Karpas-422 (cell line): Measurements from ENCODE around the gene TXNL4A. TPM values are rescaled to one million over a fixed set of nuclear protein-coding genes. Genes with fewer than 3 reads are reported as not detected.
A peak's percentile ranks its signal among the peaks of the same experiment; 100 is the strongest.
"Not testable (repeated sequence)": the region's sequence is repeated elsewhere in the genome, so short reads cannot be mapped to it uniquely, and the experiment has no call there.

ENCODE experiments used
- DNase-seq: peaks from one replicate; pipeline ENCODE4 v3.0.0-alpha.2; 2015
- H2AFZ ChIP-seq: fragments of 200-600 bp; sonication (generic); 2 replicates; pipeline ENCODE4 v1.6.1; 2014; ENCODE audit warnings: antibody characterized with exemption, low read length, mixed read lengths
- H3K27ac ChIP-seq: fragments of 200-600 bp; sonication (generic); 2 replicates; pipeline ENCODE4 v1.5.1; 2014; ENCODE audit warnings: mild to moderate bottlenecking, low read length, moderate library complexity
- H3K27me3 ChIP-seq: fragments of 200-600 bp; sonication (generic); 2 replicates; pipeline ENCODE4 v1.6.1; 2014; ENCODE audit warnings: low read length, mixed read lengths
- H3K36me3 ChIP-seq: fragments of 200-600 bp; sonication (generic); 2 replicates; pipeline ENCODE4 v1.6.1; 2014; ENCODE audit warnings: low read length, mixed read lengths; ENCODE audit not compliant: insufficient read depth
- H3K4me1 ChIP-seq: fragments of 200-600 bp; sonication (generic); 2 replicates; pipeline ENCODE4 v1.6.1; 2014; ENCODE audit warnings: mild to moderate bottlenecking, low read length, mixed read lengths
- H3K4me2 ChIP-seq: fragments of 200-600 bp; sonication (generic); 2 replicates; pipeline ENCODE4 v1.6.1; 2014; ENCODE audit warnings: low read length, low read depth, mild to moderate bottlenecking; ENCODE audit not compliant: poor library complexity, severe bottlenecking
- H3K4me3 ChIP-seq: fragments of 200-600 bp; sonication (generic); 2 replicates; pipeline ENCODE4 v1.5.1; 2014; ENCODE audit warnings: mild to moderate bottlenecking, antibody characterized with exemption, low read length, mixed read lengths
- H3K79me2 ChIP-seq: fragments of 200-600 bp; sonication (generic); 2 replicates; pipeline ENCODE4 v1.6.1; 2014; ENCODE audit warnings: mild to moderate bottlenecking, low read length, mixed read lengths
- H3K9ac ChIP-seq: fragments of 200-600 bp; sonication (generic); 2 replicates; pipeline ENCODE4 v1.6.0; 2014; ENCODE audit warnings: low read length
- H3K9me2 ChIP-seq: fragments of 200-600 bp; sonication (generic), shearing (Covaris generic); replicated peaks from 2 replicates; pipeline ENCODE4 v1.6.0; 2014; ENCODE audit warnings: mild to moderate bottlenecking, low read length, moderate library complexity; ENCODE audit not compliant: insufficient read depth
- H3K9me3 ChIP-seq: fragments of 300-700, 200-600 bp; sonication (generic); 2 replicates; pipeline ENCODE4 v1.6.1; 2014; ENCODE audit warnings: low read length, mixed read lengths
- H4K20me1 ChIP-seq: fragments of 200-600 bp; sonication (generic); 2 replicates; pipeline ENCODE4 v1.6.1; 2014; ENCODE audit warnings: mild to moderate bottlenecking, antibody characterized with exemption, low read length, low read depth; ENCODE audit not compliant: insufficient read depth
- total RNA-seq: library from RNA; depleted of rRNA; stranded (reverse); fragments of >200 nt; shearing (Covaris generic); gene quantifications from 2 replicates; pipeline ENCODE4 v1.2.3, GENCODE V29; 2014; ENCODE audit warnings: low replicate concordance

TXNL4A gene
- total RNA-seq, 1 experiment from 2014 or later, result 186 TPM

- Histone ChIP-seq H3K4me1 (peaks cover 19% of the 10 kb centered on the region), H3K4me3 (no peak overlapping the region), H4K20me1 (no peaks in the 10 kb centered on the region), H3K27me3 (peaks cover 8% of the 10 kb centered on the region; the same call in 1 of the 2 replicates), H3K27ac (no peak overlapping the region), H3K36me3 (no peaks in the 10 kb centered on the region), H3K9me3 (no peaks in the 10 kb centered on the region), H3K9ac (no peak overlapping the region), H2AFZ (no peak overlapping the region), H3K4me2 (no peak overlapping the region), H3K79me2 (no peaks in the 10 kb centered on the region), H3K9me2 (no peaks in the 10 kb centered on the region)
- DNase-seq, result peak; percentile 63
These were observed 18.4 kb upstream of the TXNL4A start for GRCh38 chr18:80006724-80007123.

- peak overlapping the region; percentile 79 for H2AFZ ChIP-seq
- no peaks in the 10 kb centered on the region for H4K20me1 ChIP-seq
- H3K9me2 ChIP-seq, result no peaks in the 10 kb centered on the region
- H3K79me2 ChIP-seq, result no peaks in the 10 kb centered on the region
- H3K4me3 ChIP-seq, result peak overlapping the region; percentile 7; the same call in 1 of the 2 replicates
- no peaks in the 10 kb centered on the region for H3K9me3 ChIP-seq
- H3K4me2 ChIP-seq, result peak overlapping the region; percentile 13
- 0 out of 2 replicates have a peak overlapping the region, but pooled peaks have one; percentile 35 for H3K27ac ChIP-seq
- no peaks in the 10 kb centered on the region for H3K36me3 ChIP-seq
- H3K27me3 ChIP-seq, result peaks cover 11% of the 10 kb centered on the region; the same call in 1 of the 2 replicates
- peak overlapping the region; percentile 48 for H3K9ac ChIP-seq
- no peak for DNase-seq
- H3K4me1 ChIP-seq, result peaks cover 12% of the 10 kb centered on the region
These were observed 16.4 kb upstream of the TXNL4A start for GRCh38 chr18:80004600-80005342.

GRCh38 chr18:80002468-80002867 is 14.1 kb upstream of the TXNL4A start:
- no peaks in the 10 kb centered on the region for H3K9me3 ChIP-seq
- DNase-seq, result no peak
- no peak overlapping the region for H3K4me2 ChIP-seq
- H3K27me3 ChIP-seq, result peaks cover 11% of the 10 kb centered on the region; the same call in 1 of the 2 replicates
- peaks cover 12% of the 10 kb centered on the region for H3K4me1 ChIP-seq
- no peaks in the 10 kb centered on the region for H4K20me1 ChIP-seq
- H3K9ac ChIP-seq, result no peak overlapping the region
- no peaks in the 10 kb centered on the region for H3K79me2 ChIP-seq
- no peaks in the 10 kb centered on the region for H3K9me2 ChIP-seq
- H3K36me3 ChIP-seq, result no peaks in the 10 kb centered on the region
- no peak overlapping the region for H3K4me3 ChIP-seq
- H3K27ac ChIP-seq, result no peak overlapping the region
- H2AFZ ChIP-seq, result no peak overlapping the region

GRCh38 chr18:80000877-80001276 is 12.5 kb upstream of the TXNL4A start:
- Histone ChIP-seq H3K79me2 (no peaks in the 10 kb centered on the region), H3K4me3 (no peak overlapping the region), H3K27me3 (peaks cover 11% of the 10 kb centered on the region; the same call in 1 of the 2 replicates), H3K9ac (no peak overlapping the region), H2AFZ (no peak overlapping the region), H3K9me3 (no peaks in the 10 kb centered on the region), H3K36me3 (no peaks in the 10 kb centered on the region), H3K27ac (no peak overlapping the region), H4K20me1 (no peaks in the 10 kb centered on the region), H3K4me1 (peaks cover 12% of the 10 kb centered on the region), H3K4me2 (no peak overlapping the region), H3K9me2 (no peaks in the 10 kb centered on the region)
- DNase-seq, result no peak

- H3K79me2 ChIP-seq, DNase-seq, H2AFZ ChIP-seq, H3K9me2 ChIP-seq, H4K20me1 ChIP-seq, H3K4me1 ChIP-seq, H3K36me3 ChIP-seq, H3K9me3 ChIP-seq, H3K27me3 ChIP-seq, H3K9ac ChIP-seq, H3K4me3 ChIP-seq, H3K27ac ChIP-seq, H3K4me2 ChIP-seq: not testable (repeated sequence)
These were observed 11.3 kb upstream of the TXNL4A start for GRCh38 chr18:79999701-80000100.

GRCh38 chr18:79991494-79991893 is 3.1 kb upstream of the TXNL4A start:
- Histone ChIP-seq H3K27ac (no peak overlapping the region), H2AFZ (no peak overlapping the region), H4K20me1 (peaks cover 13% of the 10 kb centered on the region), H3K4me2 (no peak overlapping the region), H3K9me3 (no peaks in the 10 kb centered on the region), H3K27me3 (no peaks in the 10 kb centered on the region), H3K4me1 (peaks cover 19% of the 10 kb centered on the region), H3K9ac (no peak overlapping the region), H3K79me2 (peaks cover 19% of the 10 kb centered on the region), H3K4me3 (no peak overlapping the region), H3K9me2 (no peaks in the 10 kb centered on the region), H3K36me3 (peaks cover 4% of the 10 kb centered on the region)
- no peak for DNase-seq

- H3K9ac ChIP-seq, result peak overlapping the region; percentile 98
- no peak for DNase-seq
- no peaks in the 10 kb centered on the region for H3K9me2 ChIP-seq
- H3K9me3 ChIP-seq, result no peaks in the 10 kb centered on the region
- peaks cover 36% of the 10 kb centered on the region for H4K20me1 ChIP-seq
- no peaks in the 10 kb centered on the region for H3K27me3 ChIP-seq
- no peak overlapping the region for H3K27ac ChIP-seq
- H3K4me1 ChIP-seq, result peaks cover 26% of the 10 kb centered on the region
- peak overlapping the region; percentile 82 for H3K4me2 ChIP-seq
- no peak overlapping the region for H2AFZ ChIP-seq
- peaks cover 26% of the 10 kb centered on the region for H3K36me3 ChIP-seq
- peaks cover 43% of the 10 kb centered on the region for H3K79me2 ChIP-seq
- peak overlapping the region; percentile 71 for H3K4me3 ChIP-seq
These were observed 783 bp upstream of the TXNL4A start for GRCh38 chr18:79989195-79989497.

GRCh38 chr18:79988071-79988450 is 302 bp downstream of the TXNL4A start:
- Histone ChIP-seq H3K4me2 (peak overlapping the region; percentile 82), H3K9me3 (no peaks in the 10 kb centered on the region), H2AFZ (peak overlapping the region; percentile 81), H3K79me2 (peaks cover 53% of the 10 kb centered on the region), H3K9ac (peak overlapping the region; percentile 98), H3K36me3 (peaks cover 34% of the 10 kb centered on the region), H3K27ac (peak overlapping the region; percentile 78), H3K4me3 (peak overlapping the region; percentile 71), H3K27me3 (no peaks in the 10 kb centered on the region), H4K20me1 (peaks cover 47% of the 10 kb centered on the region), H3K4me1 (peaks cover 22% of the 10 kb centered on the region), H3K9me2 (no peaks in the 10 kb centered on the region)
- peak; percentile 91 for DNase-seq
